ENCODE data around the gene CAPRIN1. TPM values are rescaled to one million over a fixed set of nuclear protein-coding genes. Genes with fewer than 3 reads are reported as not detected.

CAPRIN1 gene
- total and polyA plus RNA-seq, 4 donors = 65.6 to 285 (median 119) TPM

- no peaks in the 10 kb centered on the region for H3K27me3 ChIP-seq (ENCODE audit: control insufficient read depth in 3 of 3, insufficient read depth in 3 of 3, low read length in 2 of 3)
- H3K9me3 ChIP-seq (ENCODE audit: control insufficient read depth in 4 of 4, insufficient read depth in 3 of 4, low read length in 3 of 4) = peaks cover 0 to 3% (median 1%) of the 10 kb centered on the region in 4 donors
- no peak for DNase-seq
- H3K4me3 ChIP-seq = no peak overlapping the region
- 79 to 80% methylated on average over 3 of the region's 3 CpGs for WGBS, 2 donors
- no peak for TF ChIP-seq CTCF (IDR thresholded peaks at IDR 0.05; ENCODE audit: control extremely low read depth, extremely low read depth)
- H3K4me1 ChIP-seq (ENCODE audit: control insufficient read depth in 5 of 5, insufficient read depth in 5 of 5, low read length in 5 of 5) = no peaks in the 10 kb centered on the region
- H3K27ac ChIP-seq (ENCODE audit: low read depth in 1 of 2, low read length in 1 of 2) = no peak overlapping the region
- no peak for ATAC-seq (ENCODE audit: insufficient read depth, low FRiP score)
- H3K36me3 ChIP-seq (ENCODE audit: control insufficient read depth in 4 of 4, insufficient read depth in 4 of 4, low read length in 4 of 4) = no peaks in the 10 kb centered on the region
- H3K9ac ChIP-seq (ENCODE audit: insufficient read depth in 1 of 2, low read length in 2 of 2) = no peak overlapping the region
Observed at GRCh38 chr11:34021977-34022735, 29.4 kb upstream of the CAPRIN1 start.

- no peak for ATAC-seq (ENCODE audit: insufficient read depth, low FRiP score)
- H3K27ac ChIP-seq (ENCODE audit: low read depth in 1 of 2, low read length in 1 of 2) = no peak overlapping the region
- H3K27me3 ChIP-seq (ENCODE audit: control insufficient read depth in 3 of 3, insufficient read depth in 3 of 3, low read length in 2 of 3) = no peaks in the 10 kb centered on the region
- H3K9ac ChIP-seq (ENCODE audit: insufficient read depth in 1 of 2, low read length in 2 of 2) = no peak overlapping the region
- WGBS, 2 donors = 92 to 94% methylated on average over 14 of the region's 14 CpGs
- TF ChIP-seq CTCF (IDR thresholded peaks at IDR 0.05; ENCODE audit: control extremely low read depth, extremely low read depth) = no peak
- no peak overlapping the region for H3K4me3 ChIP-seq
- H3K4me1 ChIP-seq (ENCODE audit: control insufficient read depth in 5 of 5, insufficient read depth in 5 of 5, low read length in 5 of 5) = no peaks in the 10 kb centered on the region
- DNase-seq = no peak
- H3K9me3 ChIP-seq (ENCODE audit: control insufficient read depth in 4 of 4, insufficient read depth in 3 of 4, low read length in 3 of 4) = peaks cover 0 to 3% (median 1%) of the 10 kb centered on the region in 4 donors
- no peaks in the 10 kb centered on the region for H3K36me3 ChIP-seq (ENCODE audit: control insufficient read depth in 4 of 4, insufficient read depth in 4 of 4, low read length in 4 of 4)
Observed at GRCh38 chr11:34026432-34026831, 25.1 kb upstream of the CAPRIN1 start.

GRCh38 chr11:34027516-34028408 lies 23.8 kb upstream of the CAPRIN1 start:
- Histone ChIP-seq H3K9ac (ENCODE audit: insufficient read depth in 1 of 2, low read length in 2 of 2) (no peak overlapping the region), H3K4me3 (no peak overlapping the region), H3K36me3 (ENCODE audit: control insufficient read depth in 4 of 4, insufficient read depth in 4 of 4, low read length in 4 of 4) (no peaks in the 10 kb centered on the region), H3K27ac (ENCODE audit: low read depth in 1 of 2, low read length in 1 of 2) (no peak overlapping the region), H3K27me3 (ENCODE audit: control insufficient read depth in 3 of 3, insufficient read depth in 3 of 3, low read length in 2 of 3) (no peaks in the 10 kb centered on the region), H3K4me1 (ENCODE audit: control insufficient read depth in 5 of 5, insufficient read depth in 5 of 5, low read length in 5 of 5) (no peaks in the 10 kb centered on the region), H3K9me3 (ENCODE audit: control insufficient read depth in 4 of 4, insufficient read depth in 3 of 4, low read length in 3 of 4) (no peaks in the 10 kb centered on the region)
- ATAC-seq (ENCODE audit: insufficient read depth, low FRiP score) (no peak), DNase-seq (peak; percentile 37 to 76 (median 49))
- no peak for TF ChIP-seq CTCF (IDR thresholded peaks at IDR 0.05; ENCODE audit: control extremely low read depth, extremely low read depth)
- 57 to 67% methylated on average over 10 of the region's 10 CpGs for WGBS, 2 donors
